T-helper 2 cell treated with Interferon-gamma antibody and Interleukin-4, amounts not matched to agents 5 μg/mL and 100 μg/mL, for 36 hours (primary cell): ENCODE data around the gene ARHGAP10.

Experiments
- DNase-seq: peaks from one replicate; pipeline ENCODE4 v3.0.0; 2021; ENCODE audit warnings: low spot score
- H3K27ac Mint-ChIP-seq: one replicate; pipeline ENCODE4 v1.8.0; 2021; ENCODE audit warnings: mild to moderate bottlenecking, mixed read lengths
- H3K27me3 Mint-ChIP-seq: one replicate; pipeline ENCODE4 v1.8.0; 2021; ENCODE audit warnings: low read depth, mixed read lengths
- H3K36me3 Mint-ChIP-seq: one replicate; pipeline ENCODE4 v1.8.0; 2021; ENCODE audit warnings: low read depth, mixed read lengths
- H3K4me1 Mint-ChIP-seq: one replicate; pipeline ENCODE4 v1.8.0; 2021; ENCODE audit warnings: low read depth, mixed read lengths
- H3K4me3 Mint-ChIP-seq: one replicate; pipeline ENCODE4 v1.8.0; 2022; ENCODE audit warnings: mild to moderate bottlenecking, moderate library complexity, mixed read lengths
- H3K9me3 Mint-ChIP-seq: one replicate; pipeline ENCODE4 v1.8.0; 2021; ENCODE audit warnings: mixed read lengths

Gene ARHGAP10

DNA sequence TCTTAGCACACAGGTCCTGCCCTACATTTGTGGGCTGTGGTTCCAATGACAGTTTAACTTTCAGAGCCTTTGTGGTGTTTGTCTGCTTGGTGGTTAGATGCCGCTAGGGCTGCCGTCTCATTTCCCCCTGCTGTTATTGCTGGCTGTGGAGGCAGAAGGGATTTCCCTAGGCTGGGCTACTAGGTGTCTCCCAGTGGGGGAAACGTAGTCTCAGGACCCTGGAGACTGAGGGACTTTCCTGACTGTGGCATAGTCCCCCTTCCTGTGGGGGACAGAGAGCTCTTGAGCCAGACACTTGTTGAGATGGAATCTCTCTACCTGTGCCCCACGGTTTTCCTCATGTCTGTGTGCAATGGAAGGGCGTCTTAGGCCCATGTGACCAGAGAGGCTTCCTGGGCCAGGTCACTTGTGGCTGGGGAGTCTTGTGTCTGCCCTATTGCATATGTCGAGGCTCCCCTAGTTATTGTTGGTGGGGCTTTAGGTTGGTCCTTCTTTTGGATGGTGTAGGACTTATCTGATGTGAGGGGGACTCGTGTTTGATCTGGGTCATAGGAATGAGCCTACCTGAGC is 68.2 kb downstream of the ARHGAP10 start:
- Mint-ChIP-seq H3K4me3 (peak overlapping the region; percentile 82), H3K36me3 (peaks cover 25% of the 10 kb centered on the region), H3K27ac (peak overlapping the region; percentile 86), H3K9me3 (no peaks in the 10 kb centered on the region), H3K4me1 (peaks cover 72% of the 10 kb centered on the region), H3K27me3 (no peaks in the 10 kb centered on the region)
- DNase-seq: peak; percentile 83

DNA sequence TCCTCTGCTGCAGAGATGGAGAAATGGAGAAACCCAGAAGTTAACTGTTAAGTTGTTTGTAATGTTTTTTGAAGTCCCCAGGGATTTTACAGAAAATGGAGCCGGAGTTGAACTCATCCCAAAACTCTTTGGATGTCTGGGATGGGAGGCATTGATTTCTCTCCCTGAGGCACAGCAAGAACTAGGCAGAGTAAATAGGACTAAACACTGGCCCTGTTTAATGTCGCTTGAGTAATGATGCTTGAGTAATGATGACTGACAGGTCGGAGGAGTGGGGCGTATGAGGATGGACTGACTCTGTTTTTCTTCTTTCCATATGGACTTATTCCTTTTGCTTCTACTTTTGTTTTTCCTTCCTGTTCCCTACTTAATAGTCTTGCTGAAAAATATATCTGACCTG is 69.9 kb downstream of the ARHGAP10 start:
- DNase-seq: no peak
- Mint-ChIP-seq H3K9me3 (no peaks in the 10 kb centered on the region), H3K27me3 (no peaks in the 10 kb centered on the region), H3K27ac (peak overlapping the region; percentile 3), H3K4me3 (no peak overlapping the region), H3K36me3 (peaks cover 27% of the 10 kb centered on the region), H3K4me1 (peaks cover 67% of the 10 kb centered on the region)

DNA sequence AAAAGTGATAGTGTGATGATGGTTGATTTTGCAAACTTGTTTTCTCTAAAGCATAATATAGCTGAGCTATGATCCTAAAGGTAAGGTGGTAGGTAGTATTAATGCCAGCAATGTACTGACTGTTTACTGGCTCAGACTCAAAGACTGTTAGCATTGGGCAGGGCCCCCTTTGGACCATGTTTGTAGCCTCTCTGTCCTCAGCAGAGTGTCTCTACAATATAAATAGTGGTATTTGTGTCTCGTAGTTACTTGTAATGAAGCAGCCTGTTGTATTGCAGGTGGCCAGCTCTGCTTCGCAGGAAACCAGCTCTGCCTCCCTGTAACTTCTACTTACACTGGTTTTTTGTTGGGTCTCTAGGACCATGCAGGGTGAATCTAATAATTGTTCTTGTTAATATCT is 70.5 kb downstream of the ARHGAP10 start:
- no peak overlapping the region for H3K27ac Mint-ChIP-seq
- DNase-seq: no peak
- no peaks in the 10 kb centered on the region for H3K9me3 Mint-ChIP-seq
- H3K4me1 Mint-ChIP-seq: peaks cover 63% of the 10 kb centered on the region
- H3K27me3 Mint-ChIP-seq: no peaks in the 10 kb centered on the region
- H3K36me3 Mint-ChIP-seq: peaks cover 23% of the 10 kb centered on the region
- no peak overlapping the region for H3K4me3 Mint-ChIP-seq

DNA sequence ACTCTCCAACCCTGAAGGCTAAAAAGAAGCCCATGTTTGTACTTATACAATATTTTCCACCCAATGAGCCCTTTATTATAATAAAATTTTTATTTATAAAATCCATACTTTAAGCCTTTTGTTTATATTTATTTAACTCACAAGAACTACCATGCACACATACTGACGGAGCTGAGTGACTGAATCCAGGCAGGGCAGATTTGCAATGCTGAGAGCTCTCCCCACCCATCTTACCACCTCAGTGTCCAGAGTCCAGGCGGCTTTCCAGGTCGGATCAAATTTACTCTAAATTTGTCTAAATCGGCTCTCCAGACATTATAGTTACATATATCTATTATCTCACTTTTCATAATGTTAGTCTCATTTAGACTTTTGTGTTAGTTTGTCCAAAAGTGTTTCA is 74.1 kb downstream of the ARHGAP10 start:
- no peaks in the 10 kb centered on the region for H3K9me3 Mint-ChIP-seq
- peaks cover 51% of the 10 kb centered on the region for H3K4me1 Mint-ChIP-seq
- H3K27me3 Mint-ChIP-seq: no peaks in the 10 kb centered on the region
- H3K36me3 Mint-ChIP-seq: peaks cover 20% of the 10 kb centered on the region
- H3K27ac Mint-ChIP-seq: no peak overlapping the region
- DNase-seq: no peak
- H3K4me3 Mint-ChIP-seq: no peak overlapping the region

DNA sequence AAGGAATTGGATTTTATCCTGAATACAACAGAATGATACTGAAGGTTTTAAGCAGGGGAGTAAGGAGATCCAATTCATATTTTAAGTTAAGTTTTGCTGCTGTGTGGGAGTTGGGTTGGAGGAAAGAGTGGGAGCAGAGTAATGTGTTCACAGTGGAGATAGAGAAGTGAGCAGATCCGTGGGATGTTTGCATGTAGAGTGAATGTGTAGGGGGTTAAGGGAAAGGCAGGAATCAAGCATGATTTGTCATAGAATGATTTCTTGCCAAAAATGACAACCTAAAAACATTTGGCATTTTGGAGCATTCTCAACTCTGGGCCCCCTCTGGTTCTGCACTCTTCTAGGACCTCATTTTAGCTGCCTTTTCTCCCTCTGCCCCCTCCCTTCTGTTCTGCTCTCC is 76.6 kb downstream of the ARHGAP10 start:
- no peak overlapping the region for H3K4me3 Mint-ChIP-seq
- no peak overlapping the region for H3K27ac Mint-ChIP-seq
- H3K9me3 Mint-ChIP-seq: no peaks in the 10 kb centered on the region

DNA sequence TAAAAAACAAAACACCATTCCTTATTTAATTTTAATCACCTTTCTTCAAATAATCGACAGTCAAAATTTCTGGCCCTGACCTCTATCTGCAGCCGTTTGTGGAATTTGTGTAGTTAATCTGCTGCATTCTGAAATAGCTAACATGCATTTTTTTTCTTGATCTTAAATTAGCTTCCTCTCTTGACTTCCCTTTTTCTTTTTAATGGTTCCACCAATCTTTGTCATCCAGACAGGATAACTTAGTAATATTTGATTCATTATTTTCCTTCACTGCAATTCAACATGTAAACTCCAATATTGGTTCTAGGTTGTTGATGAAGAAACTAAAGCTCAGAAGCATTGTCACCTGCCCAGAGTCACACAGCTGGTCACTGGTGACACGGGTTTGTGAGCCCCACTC is 77.3 kb downstream of the ARHGAP10 start:
- Mint-ChIP-seq H3K27me3 (no peaks in the 10 kb centered on the region), H3K36me3 (peaks cover 13% of the 10 kb centered on the region), H3K4me1 (peaks cover 28% of the 10 kb centered on the region), H3K4me3 (no peak overlapping the region), H3K27ac (no peak overlapping the region), H3K9me3 (no peaks in the 10 kb centered on the region)
- DNase-seq: no peak

More for the DNA sequence above, 76.6 kb downstream of the ARHGAP10 start:
- peaks cover 16% of the 10 kb centered on the region for H3K36me3 Mint-ChIP-seq
- H3K4me1 Mint-ChIP-seq: peaks cover 34% of the 10 kb centered on the region
- DNase-seq: no peak
- no peaks in the 10 kb centered on the region for H3K27me3 Mint-ChIP-seq

DNA sequence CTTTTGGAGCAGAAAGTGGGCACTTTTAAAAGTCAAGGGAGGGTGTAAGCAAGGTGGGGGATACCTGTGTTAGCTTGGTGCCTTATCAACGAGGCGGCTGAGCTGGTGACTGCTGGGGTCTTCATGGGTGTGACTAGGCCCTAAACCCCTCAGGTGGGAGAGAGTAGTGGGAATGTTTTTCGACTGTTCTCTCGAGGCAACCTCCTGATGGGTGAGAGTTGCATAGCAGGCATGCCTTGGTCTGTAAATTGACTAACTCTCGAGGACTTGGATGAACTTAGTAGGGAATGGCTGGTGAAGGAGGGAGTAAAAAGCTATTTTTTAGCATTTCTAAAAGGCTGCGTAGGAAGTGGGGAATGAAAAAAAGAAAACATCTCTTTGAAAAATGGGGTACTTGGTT is 80.0 kb downstream of the ARHGAP10 start:
- H3K4me1 Mint-ChIP-seq: peaks cover 28% of the 10 kb centered on the region
- H3K27ac Mint-ChIP-seq: no peak overlapping the region
- no peaks in the 10 kb centered on the region for H3K27me3 Mint-ChIP-seq
- DNase-seq: no peak
- H3K36me3 Mint-ChIP-seq: peaks cover 8% of the 10 kb centered on the region
- H3K9me3 Mint-ChIP-seq: no peaks in the 10 kb centered on the region
- H3K4me3 Mint-ChIP-seq: no peak overlapping the region

DNA sequence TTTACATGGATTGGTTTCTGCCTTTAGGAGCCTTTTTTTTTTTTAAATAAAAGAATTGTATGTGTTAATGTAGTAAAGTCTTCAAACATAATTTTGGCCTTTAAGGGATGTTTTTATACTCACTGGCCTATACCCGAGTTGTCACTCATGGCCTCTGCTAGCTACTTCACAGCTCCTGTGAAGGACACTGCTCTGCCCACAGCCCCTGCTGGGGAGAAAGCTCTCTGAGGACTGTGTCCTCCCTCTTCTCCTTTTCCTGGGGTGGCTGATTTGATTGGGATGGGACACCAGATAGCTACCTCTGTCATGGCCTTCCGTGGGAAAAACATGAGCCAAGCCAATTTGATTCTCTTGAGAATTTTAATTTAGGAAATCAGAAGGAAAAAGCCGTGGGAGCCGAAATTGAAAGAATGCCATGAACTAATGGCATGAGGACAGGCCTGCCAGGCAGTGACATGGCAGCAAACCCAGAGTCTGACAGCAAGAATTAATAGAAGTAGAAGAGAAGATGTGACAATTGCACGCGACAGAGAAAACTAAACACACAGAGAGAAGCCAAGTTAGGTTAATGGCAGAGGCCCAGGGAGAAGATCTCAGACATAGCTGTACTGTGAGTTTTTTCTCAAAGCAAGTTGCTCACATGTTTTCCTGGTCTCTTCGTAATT is 81.4 kb downstream of the ARHGAP10 start:
- H3K27ac Mint-ChIP-seq: no peak overlapping the region
- H3K4me1 Mint-ChIP-seq: peaks cover 22% of the 10 kb centered on the region
- H3K36me3 Mint-ChIP-seq: peaks cover 5% of the 10 kb centered on the region

DNA sequence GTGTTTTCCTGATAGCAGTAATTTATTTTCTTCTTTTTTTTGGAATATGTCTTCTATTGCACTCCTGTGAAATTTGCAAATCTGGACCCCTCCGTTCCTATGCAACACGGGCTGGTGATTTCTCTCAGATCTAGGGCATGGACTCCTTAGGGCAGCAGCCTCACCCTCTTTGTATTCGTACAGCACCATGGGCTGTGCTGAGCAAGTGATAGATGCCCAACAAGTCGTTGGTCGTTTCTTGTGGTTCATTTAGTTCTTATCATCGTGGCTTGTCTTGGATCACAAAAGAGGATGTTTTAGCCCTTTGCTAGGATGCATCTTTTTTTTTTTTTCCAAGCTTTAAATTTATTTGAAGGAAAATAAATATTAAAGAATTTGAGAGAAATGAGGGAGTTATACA is 82.1 kb downstream of the ARHGAP10 start:
- no peak for DNase-seq
- H3K36me3 Mint-ChIP-seq: peaks cover 3% of the 10 kb centered on the region
- no peaks in the 10 kb centered on the region for H3K9me3 Mint-ChIP-seq
- no peaks in the 10 kb centered on the region for H3K27me3 Mint-ChIP-seq
- peaks cover 16% of the 10 kb centered on the region for H3K4me1 Mint-ChIP-seq
- H3K4me3 Mint-ChIP-seq: no peak overlapping the region
- H3K27ac Mint-ChIP-seq: no peak overlapping the region

More for the DNA sequence above, 81.4 kb downstream of the ARHGAP10 start:
- Mint-ChIP-seq H3K9me3 (no peaks in the 10 kb centered on the region), H3K27me3 (no peaks in the 10 kb centered on the region), H3K4me3 (no peak overlapping the region)
- DNase-seq: no peak

DNA sequence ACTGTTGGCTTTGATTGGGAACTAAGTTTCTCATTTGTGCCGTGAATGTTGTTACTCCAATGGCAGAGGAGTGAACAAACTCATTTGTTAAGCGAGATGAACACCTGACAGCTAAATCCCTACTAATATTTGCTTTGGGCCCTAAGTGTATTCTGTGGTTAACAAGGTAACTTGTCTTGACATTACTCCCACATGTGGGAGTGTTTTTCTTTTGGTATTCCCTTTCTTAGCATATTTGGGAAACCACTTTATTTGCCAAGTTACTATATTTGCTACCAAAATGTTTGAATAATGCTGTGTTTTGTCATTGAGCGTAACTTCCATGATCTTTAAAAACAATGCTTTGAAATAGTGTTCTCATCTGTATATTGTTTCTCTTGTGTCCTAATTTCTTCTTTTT is 82.5 kb downstream of the ARHGAP10 start:
- no peaks in the 10 kb centered on the region for H3K9me3 Mint-ChIP-seq
- no peak overlapping the region for H3K27ac Mint-ChIP-seq
- no peaks in the 10 kb centered on the region for H3K27me3 Mint-ChIP-seq
- peaks cover 14% of the 10 kb centered on the region for H3K4me1 Mint-ChIP-seq
- no peak for DNase-seq
- no peak overlapping the region for H3K4me3 Mint-ChIP-seq
- peaks cover under 1% of the 10 kb centered on the region for H3K36me3 Mint-ChIP-seq

DNA sequence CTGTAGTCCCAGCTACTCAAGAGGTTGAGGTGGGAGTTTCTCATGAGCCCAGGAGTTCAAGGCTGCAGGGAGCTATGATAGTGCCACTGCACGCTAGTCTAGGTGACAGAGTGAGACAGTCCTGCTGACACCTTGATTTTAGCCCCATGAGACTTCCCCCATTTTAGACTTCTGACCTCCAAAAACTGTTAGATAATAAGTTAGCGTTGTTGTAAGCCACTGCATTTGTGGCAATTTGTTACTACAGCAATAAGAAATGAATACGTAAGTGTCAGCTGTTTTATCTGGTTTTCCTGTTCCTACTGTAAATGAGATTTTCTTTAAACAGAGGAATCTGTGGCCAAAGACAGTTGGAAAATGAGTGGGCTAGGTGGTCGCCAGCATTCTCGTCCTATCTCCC is 83.9 kb downstream of the ARHGAP10 start:
- no peak for DNase-seq
- no peaks in the 10 kb centered on the region for H3K36me3 Mint-ChIP-seq
- H3K27ac Mint-ChIP-seq: no peak overlapping the region
- peaks cover 14% of the 10 kb centered on the region for H3K4me1 Mint-ChIP-seq
- no peak overlapping the region for H3K4me3 Mint-ChIP-seq
- no peaks in the 10 kb centered on the region for H3K27me3 Mint-ChIP-seq
- H3K9me3 Mint-ChIP-seq: no peaks in the 10 kb centered on the region

DNA sequence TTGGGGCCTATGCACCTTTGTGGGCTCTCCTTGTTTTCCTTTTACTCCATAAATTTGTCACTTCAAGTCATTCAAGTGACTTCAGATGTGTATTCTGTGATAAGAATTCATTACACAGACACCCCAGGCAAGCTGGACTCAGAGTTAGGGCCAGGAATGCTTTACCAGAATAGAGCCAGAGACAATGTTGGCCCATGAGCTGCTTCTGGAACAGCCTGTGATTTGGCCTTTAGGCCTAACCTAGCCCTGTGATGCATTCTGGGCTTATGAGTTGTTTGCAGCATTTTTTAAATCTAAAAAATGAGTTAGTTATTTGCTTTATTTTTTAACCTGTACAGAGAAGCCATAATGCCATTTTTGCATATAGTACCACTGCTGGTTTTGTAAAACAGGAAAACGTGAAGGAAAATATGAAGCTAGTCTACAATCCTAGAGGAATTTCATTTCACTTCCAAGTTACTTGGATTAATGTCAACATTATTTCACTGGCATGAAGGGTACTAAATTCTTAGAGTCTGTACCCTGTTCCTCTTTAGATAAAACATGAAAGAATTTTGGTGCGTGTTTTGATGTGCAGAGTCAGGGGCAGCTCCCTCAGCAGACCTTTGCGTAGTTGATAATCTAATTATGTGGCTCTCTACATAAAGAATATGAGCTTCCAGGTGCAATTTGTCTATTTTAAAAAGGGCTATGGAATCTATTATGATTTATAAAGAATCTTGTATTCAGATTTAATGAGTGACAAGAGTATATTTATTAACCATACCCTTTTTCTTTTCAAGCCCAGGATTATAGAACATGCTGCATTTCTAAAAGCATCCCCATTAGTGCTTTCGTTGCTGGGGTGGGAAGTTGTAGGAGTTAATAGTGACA is 84.7 kb downstream of the ARHGAP10 start:
- no peaks in the 10 kb centered on the region for H3K27me3 Mint-ChIP-seq
- H3K36me3 Mint-ChIP-seq: no peaks in the 10 kb centered on the region
- H3K4me1 Mint-ChIP-seq: peaks cover 15% of the 10 kb centered on the region
- DNase-seq: no peak
- no peaks in the 10 kb centered on the region for H3K9me3 Mint-ChIP-seq
- H3K4me3 Mint-ChIP-seq: no peak overlapping the region
- H3K27ac Mint-ChIP-seq: no peak overlapping the region

DNA sequence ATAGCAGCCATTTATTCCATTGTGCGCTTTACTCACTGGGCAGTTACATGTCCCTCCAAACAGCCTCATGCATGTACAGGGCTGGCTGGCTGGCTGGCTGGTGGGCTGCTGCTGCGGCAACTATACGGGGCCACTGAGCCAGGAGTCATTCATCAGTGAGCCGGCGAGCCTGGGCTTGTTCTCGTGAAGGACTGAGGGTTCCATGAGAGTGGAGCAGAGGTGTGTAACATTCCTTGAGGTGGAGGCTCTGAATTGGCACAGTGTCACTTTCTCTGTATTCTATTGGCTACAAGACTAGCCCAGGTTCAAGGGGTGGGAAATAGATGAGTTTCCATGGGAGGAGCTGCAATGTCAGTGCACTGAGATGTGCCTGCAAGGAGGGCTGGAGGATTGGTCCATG is 89.1 kb downstream of the ARHGAP10 start:
- no peak overlapping the region for H3K4me3 Mint-ChIP-seq
- H3K9me3 Mint-ChIP-seq: no peaks in the 10 kb centered on the region
- peaks cover 18% of the 10 kb centered on the region for H3K36me3 Mint-ChIP-seq
- no peak for DNase-seq
- no peaks in the 10 kb centered on the region for H3K27me3 Mint-ChIP-seq
- peaks cover 7% of the 10 kb centered on the region for H3K4me1 Mint-ChIP-seq
- no peak overlapping the region for H3K27ac Mint-ChIP-seq

DNA sequence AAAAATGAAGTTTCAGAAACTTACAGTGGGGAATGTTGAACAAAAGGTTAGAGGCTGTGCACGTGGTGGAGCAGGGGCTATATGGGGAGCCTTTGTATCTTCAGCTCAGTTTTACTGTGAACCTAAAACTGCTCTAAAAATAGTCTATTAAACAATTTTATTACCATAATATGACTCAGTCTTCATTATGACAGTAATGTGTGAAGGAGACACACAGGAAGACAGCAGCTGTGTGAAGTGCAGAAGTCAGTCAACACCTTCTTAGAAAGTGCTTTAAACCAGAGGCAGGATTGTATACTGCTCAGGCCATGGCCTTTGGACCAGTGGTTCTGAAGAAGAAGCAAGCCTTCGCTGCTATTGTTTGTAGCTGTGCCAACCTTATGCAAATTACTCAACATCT is 89.7 kb downstream of the ARHGAP10 start:
- peaks cover 20% of the 10 kb centered on the region for H3K36me3 Mint-ChIP-seq
- H3K27me3 Mint-ChIP-seq: no peaks in the 10 kb centered on the region
- no peak overlapping the region for H3K4me3 Mint-ChIP-seq
- peaks cover 3% of the 10 kb centered on the region for H3K4me1 Mint-ChIP-seq
- H3K9me3 Mint-ChIP-seq: no peaks in the 10 kb centered on the region
- DNase-seq: no peak
- H3K27ac Mint-ChIP-seq: no peak overlapping the region
